CD4-positive, alpha-beta T cell treated with Interferon gamma for 1 hour (primary cell): Measurements from ENCODE around the gene CABP2.
"Not testable (repeated sequence)": the region's sequence is repeated elsewhere in the genome, so short reads cannot be mapped to it uniquely, and the experiment has no call there.

Experiments used
- DNase-seq: peaks from one replicate; pipeline ENCODE4 v3.0.0-alpha.2; 2020

CABP2 gene

GRCh38 chr11:67492801-67493547, 30.3 kb downstream of the CABP2 start:
- no peak for DNase-seq

- no peak for DNase-seq
Observed at GRCh38 chr11:67492069-67492727, 31.0 kb downstream of the CABP2 start.

- no peak for DNase-seq
Observed at GRCh38 chr11:67491276-67492068, 31.8 kb downstream of the CABP2 start.

GRCh38 chr11:67490727-67491065, 32.5 kb downstream of the CABP2 start:
- no peak for DNase-seq

- no peak for DNase-seq
Observed at GRCh38 chr11:67489885-67490726, 33.1 kb downstream of the CABP2 start.

- DNase-seq: no peak
Observed at GRCh38 chr11:67489203-67489884, 33.9 kb downstream of the CABP2 start.

- DNase-seq: no peak
Observed at GRCh38 chr11:67486481-67487195, 36.6 kb downstream of the CABP2 start.

- peak; percentile 69 for DNase-seq
Observed at GRCh38 chr11:67485873-67486361, 37.3 kb downstream of the CABP2 start.

GRCh38 chr11:67484847-67485311, 38.4 kb downstream of the CABP2 start:
- peak; percentile 65 for DNase-seq

GRCh38 chr11:67483831-67484665, 39.2 kb downstream of the CABP2 start:
- DNase-seq: peak; percentile 32

GRCh38 chr11:67482827-67483798, 40.1 kb downstream of the CABP2 start, which contains the start of gene AIP:
TSS of gene AIP (plus strand) at chr11:67483026. CDS start at chr11:67483159, 133 bp downstream.
- DNase-seq: peak; percentile 97

GRCh38 chr11:67482275-67482826, 40.9 kb downstream of the CABP2 start:
- no peak for DNase-seq

GRCh38 chr11:67477344-67478050, 45.7 kb downstream of the CABP2 start:
- DNase-seq: not testable (repeated sequence)

- DNase-seq: not testable (repeated sequence)
Observed at GRCh38 chr11:67476692-67477091, 46.6 kb downstream of the CABP2 start.

GRCh38 chr11:67472882-67473281, 50.4 kb downstream of the CABP2 start:
- no peak for DNase-seq

GRCh38 chr11:67470337-67471002, 52.8 kb downstream of the CABP2 start:
- DNase-seq: no peak

GRCh38 chr11:67469508-67469811, 53.8 kb downstream of the CABP2 start:
- DNase-seq: no peak
